HG03469 (cell line): ENCODE data around the gene DNLZ.

Experiments
- ATAC-seq: cut with Tn5 transposase; IDR thresholded peaks from one replicate; pipeline ENCODE4 v1.9.1; 2021; ENCODE audit warnings: mild to moderate bottlenecking, moderate library complexity, moderate number of reproducible peaks; ENCODE audit not compliant: unreplicated experiment

The DNLZ gene

GRCh38 chr9:136397643-136398042, 34.1 kb upstream of the DNLZ start:
- ATAC-seq, result no peak

GRCh38 chr9:136396219-136396515, 32.6 kb upstream of the DNLZ start:
- ATAC-seq, result no peak

- ATAC-seq, result no peak
These were observed 32.0 kb upstream of the DNLZ start for GRCh38 chr9:136395345-136396218.

GRCh38 chr9:136395020-136395340, 31.4 kb upstream of the DNLZ start:
- no peak for ATAC-seq

GRCh38 chr9:136394312-136395019, 30.9 kb upstream of the DNLZ start:
- ATAC-seq, result no peak

GRCh38 chr9:136393531-136393930, 30.0 kb upstream of the DNLZ start:
- ATAC-seq, result no peak

GRCh38 chr9:136392538-136393449, 29.2 kb upstream of the DNLZ start:
- no peak for ATAC-seq

GRCh38 chr9:136391737-136392537, 28.4 kb upstream of the DNLZ start:
- ATAC-seq, result no peak

- ATAC-seq, result no peak
These were observed 25.9 kb upstream of the DNLZ start for GRCh38 chr9:136389396-136389795.

GRCh38 chr9:136387217-136387616, 23.7 kb upstream of the DNLZ start:
- ATAC-seq, result no peak

- ATAC-seq, result no peak
These were observed 22.5 kb upstream of the DNLZ start for GRCh38 chr9:136386018-136386417.

- no peak for ATAC-seq
These were observed 21.5 kb upstream of the DNLZ start for GRCh38 chr9:136385015-136385414.

GRCh38 chr9:136383436-136383835, 19.9 kb upstream of the DNLZ start:
- ATAC-seq, result no peak

GRCh38 chr9:136381966-136382513, 18.5 kb upstream of the DNLZ start:
- no peak for ATAC-seq

GRCh38 chr9:136381311-136381710, 17.8 kb upstream of the DNLZ start:
- ATAC-seq, result no peak

- ATAC-seq, result no peak
These were observed 16.8 kb upstream of the DNLZ start for GRCh38 chr9:136380381-136380780.

GRCh38 chr9:136379891-136380290, 16.3 kb upstream of the DNLZ start:
- no peak for ATAC-seq

- no peak for ATAC-seq
These were observed 15.9 kb upstream of the DNLZ start for GRCh38 chr9:136379401-136379800.

- no peak for ATAC-seq
These were observed 15.4 kb upstream of the DNLZ start for GRCh38 chr9:136379003-136379287.

- no peak for ATAC-seq
These were observed 14.8 kb upstream of the DNLZ start for GRCh38 chr9:136378170-136379002.
